ENCODE measurements around the gene REV3L. TPM values are rescaled to one million over a fixed set of nuclear protein-coding genes. Genes with fewer than 3 reads are reported as not detected.

The REV3L gene
- total RNA-seq, 1 experiment from 2014 or later: 5.7 TPM

GRCh38 chr6:111484633-111484930 lies 1.6 kb upstream of the REV3L start:
- H3K36me3 Mint-ChIP-seq: peaks cover 21% of the 10 kb centered on the region
- H3K9me3 Mint-ChIP-seq: peaks cover 8% of the 10 kb centered on the region
- CTCF ChIA-PET: interaction anchor here (0.8 to 1.6 kb wide), 5 partner anchors 121 to 226 kb away, joined by 3 to 7 read pairs (median 3); partner anchors contain the start of gene TRAF3IP2
- H3K4me1 Mint-ChIP-seq: peaks cover 30% of the 10 kb centered on the region
- ATAC-seq (no peak), DNase-seq (ENCODE audit: low spot score) (no peak)
- H3K27ac Mint-ChIP-seq: peak overlapping the region; percentile 99
- TF ChIP-seq NFE2L1 (CRISPR knock-in tag; IDR thresholded peaks at IDR 0.05): no peak
- no peak for TF ChIP-seq MLX (CRISPR knock-in tag; IDR thresholded peaks at IDR 0.05)
- no peak for TF ChIP-seq GRHL2 (CRISPR knock-in tag; IDR thresholded peaks at IDR 0.05; ENCODE audit: insufficient replicate concordance, severe bottlenecking)
- TF ChIP-seq ESRRA (CRISPR knock-in tag; IDR thresholded peaks at IDR 0.05; ENCODE audit: borderline replicate concordance): no peak
- no peak for TF ChIP-seq CREM (CRISPR knock-in tag; IDR thresholded peaks at IDR 0.05)
- H3K27me3 Mint-ChIP-seq (ENCODE audit: low read depth): peaks cover 26% of the 10 kb centered on the region
- peak overlapping the region; percentile 88 for H3K4me3 Mint-ChIP-seq
- POLR2A ChIA-PET: interaction anchor here (0.6 to 1.2 kb wide), 4 partner anchors 29 to 176 kb away, joined by 3 read pairs; no protein-coding TSS in a partner anchor

GRCh38 chr6:111483736-111484632 lies 966 bp upstream of the REV3L start:
- H3K27me3 Mint-ChIP-seq (ENCODE audit: low read depth): peaks cover 32% of the 10 kb centered on the region
- peaks cover 21% of the 10 kb centered on the region for H3K36me3 Mint-ChIP-seq
- CTCF ChIA-PET: interaction anchor here (0.8 to 1.6 kb wide), 6 partner anchors 103 to 225 kb away, joined by 3 to 7 read pairs (median 3); partner anchors contain the start of gene TRAF3IP2
- DNase-seq (ENCODE audit: low spot score) (peak; percentile 79), ATAC-seq (peak; percentile 60)
- peaks cover 35% of the 10 kb centered on the region for H3K4me1 Mint-ChIP-seq
- peak overlapping the region; percentile 99 for H3K27ac Mint-ChIP-seq
- H3K4me3 Mint-ChIP-seq: peak overlapping the region; percentile 88
- H3K9me3 Mint-ChIP-seq: peaks cover 8% of the 10 kb centered on the region
- POLR2A ChIA-PET: interaction anchor here (0.6 to 1.6 kb wide), 5 partner anchors 30 to 177 kb away, joined by 3 to 7 read pairs (median 3); partner anchors contain the start of gene TRAF3IP2
- TF ChIP-seq GRHL2 (CRISPR knock-in tag; IDR thresholded peaks at IDR 0.05; ENCODE audit: insufficient replicate concordance, severe bottlenecking) (no peak), HMGA2 (CRISPR knock-in tag; IDR thresholded peaks at IDR 0.05) (no peak), NFE2L1 (CRISPR knock-in tag; IDR thresholded peaks at IDR 0.05) (0 out of 2 replicates have a peak, but pooled peaks have one; percentile 31), IRF2 (CRISPR knock-in tag; IDR thresholded peaks at IDR 0.05; ENCODE audit: borderline replicate concordance, low read depth) (no peak), ZNF423 (CRISPR knock-in tag; IDR thresholded peaks at IDR 0.05) (no peak), USF1 (CRISPR knock-in tag; IDR thresholded peaks at IDR 0.05) (no peak), RORB (CRISPR knock-in tag; IDR thresholded peaks at IDR 0.05) (no peak), ZNF532 (CRISPR knock-in tag; IDR thresholded peaks at IDR 0.05; ENCODE audit: borderline replicate concordance) (no peak), AFF4 (CRISPR knock-in tag; IDR thresholded peaks at IDR 0.05; ENCODE audit: borderline replicate concordance) (no peak), CBFB (CRISPR knock-in tag; IDR thresholded peaks at IDR 0.05; ENCODE audit: low read depth) (no peak), KAT7 (CRISPR knock-in tag; IDR thresholded peaks at IDR 0.05; ENCODE audit: borderline replicate concordance) (no peak), ARID4B (CRISPR knock-in tag; IDR thresholded peaks at IDR 0.05; ENCODE audit: borderline replicate concordance) (peak; percentile 78; the same call in 1 of the 2 replicates)

Measured in WTC11 (cell line).